Neuronal stem cell (in vitro differentiated cells): Measurements from ENCODE around the gene PDPR.

ENCODE experiments used
- DNase-seq: peaks from one replicate; pipeline ENCODE4 v3.0.0-alpha.2; 2013; ENCODE audit warnings: low spot score
- H2AFZ ChIP-seq: one replicate; pipeline ENCODE4 v1.6.1; 2013; ENCODE audit warnings: mild to moderate bottlenecking, low read length, inconsistent platforms
- H2AK5ac ChIP-seq: 2 replicates; pipeline ENCODE4 v1.6.1; 2013; ENCODE audit warnings: low read depth, mild to moderate bottlenecking, inconsistent platforms, low read length, moderate library complexity, mixed read lengths
- H2BK120ac ChIP-seq: 2 replicates; pipeline ENCODE4 v1.6.1; 2013; ENCODE audit warnings: low read depth, mild to moderate bottlenecking, inconsistent platforms, low read length, moderate library complexity, mixed read lengths
- H2BK12ac ChIP-seq: one replicate; pipeline ENCODE4 v1.6.1; 2013; ENCODE audit warnings: low read length, inconsistent platforms
- H2BK15ac ChIP-seq: 2 replicates; pipeline ENCODE4 v1.6.1; 2013; ENCODE audit warnings: mild to moderate bottlenecking, low read length, inconsistent platforms, mixed read lengths
- H2BK5ac ChIP-seq: one replicate; pipeline ENCODE4 v1.6.1; 2013; ENCODE audit warnings: inconsistent platforms, mild to moderate bottlenecking, low read length, moderate library complexity
- H3K14ac ChIP-seq: one replicate; pipeline ENCODE4 v1.6.1; 2013; ENCODE audit warnings: low read length, inconsistent platforms
- H3K18ac ChIP-seq: 2 replicates; pipeline ENCODE4 v1.6.1; 2013; ENCODE audit warnings: low read length, inconsistent platforms
- H3K23ac ChIP-seq: 2 replicates; pipeline ENCODE4 v1.6.1; 2013; ENCODE audit warnings: low read depth, mild to moderate bottlenecking, mixed read lengths, low read length, inconsistent platforms; ENCODE audit not compliant: poor library complexity
- H3K27ac ChIP-seq: replicated peaks from 3 replicates; pipeline ENCODE4 v1.5.1; 2013; ENCODE audit warnings: low read length, inconsistent platforms
- H3K27me3 ChIP-seq, 3 experiments: 2 replicates each; pipeline ENCODE4 v1.6.1; 2013; ENCODE audit warnings: low read length in 3 of 3, mild to moderate bottlenecking in 2 of 3, inconsistent platforms in 1 of 3, low read depth in 1 of 3, mixed read lengths in 1 of 3, moderate library complexity in 1 of 3; ENCODE audit not compliant: control insufficient read depth in 3 of 3, insufficient read depth in 3 of 3
- H3K36me3 ChIP-seq, 2 donors: replicated peaks in 1 of 2; 2 replicates each; pipeline ENCODE4 v1.6.1; 2013; ENCODE audit warnings: low read length in 2 of 2; ENCODE audit not compliant: control insufficient read depth in 2 of 2, insufficient read depth in 2 of 2
- H3K4ac ChIP-seq: 2 replicates; pipeline ENCODE4 v1.6.1; 2013; ENCODE audit warnings: inconsistent platforms, mild to moderate bottlenecking, low read length, moderate library complexity
- H3K4me1 ChIP-seq, 2 donors: 1 replicate in 1 of 2; 2 replicates in 1 of 2; pipeline ENCODE4 v1.6.1; 2013; ENCODE audit warnings: low read length in 2 of 2, low read depth in 1 of 2; ENCODE audit not compliant: control insufficient read depth in 2 of 2, insufficient read depth in 1 of 2
- H3K4me2 ChIP-seq: one replicate; pipeline ENCODE4 v1.6.1; 2013; ENCODE audit warnings: mild to moderate bottlenecking, low read length, inconsistent platforms; ENCODE audit not compliant: insufficient read depth, poor library complexity, severe bottlenecking
- H3K4me3 ChIP-seq, 2 donors: 2 replicates each; pipeline ENCODE4 v1.5.1; 2013; ENCODE audit warnings: low read length in 2 of 2, mild to moderate bottlenecking in 2 of 2, inconsistent platforms in 1 of 2, moderate library complexity in 1 of 2
- H3K79me1 ChIP-seq: one replicate; pipeline ENCODE4 v1.6.1; 2013; ENCODE audit warnings: low read depth, mild to moderate bottlenecking, inconsistent platforms, low read length, moderate library complexity
- H3K9ac ChIP-seq: one replicate; pipeline ENCODE4 v1.6.1; 2013; ENCODE audit warnings: mild to moderate bottlenecking, low read depth, low read length, inconsistent platforms; ENCODE audit not compliant: poor library complexity
- H3K9me3 ChIP-seq, 2 donors: replicated peaks in 1 of 2; 2 replicates each; pipeline versions ENCODE3 to v1.6.1; 2013; ENCODE audit warnings: low read length in 2 of 2, mild to moderate bottlenecking in 2 of 2, inconsistent platforms in 1 of 2, low read depth in 1 of 2, mixed read lengths in 1 of 2, moderate library complexity in 1 of 2; ENCODE audit not compliant: control insufficient read depth in 2 of 2, insufficient read depth in 1 of 2
- H4K8ac ChIP-seq: one replicate; pipeline ENCODE4 v1.6.1; 2013; ENCODE audit warnings: low read depth, mild to moderate bottlenecking, inconsistent platforms, low read length, moderate library complexity
- H4K91ac ChIP-seq: one replicate; pipeline ENCODE4 v1.6.1; 2013; ENCODE audit warnings: low read length, low read depth, mild to moderate bottlenecking, inconsistent platforms; ENCODE audit not compliant: poor library complexity
- WGBS, 2 donors: extraction: QIAGEN DNeasy Blood & Tissue Kit; methylation state at CpG; one replicate each; pipeline ENCODE4 v1.1.7; 2013; ENCODE audit warnings: missing lambda C conversion rate in 2 of 2, mixed read lengths in 1 of 2; ENCODE audit not compliant: insufficient read length in 2 of 2, insufficient replicate concordance in 1 of 2; ENCODE audit errors: extremely low coverage in 2 of 2; 5-methylcytosine and 5-hydroxymethylcytosine counted together

Gene PDPR

GRCh38 chr16:70157105-70157476, 43.0 kb downstream of the PDPR start:
- H3K9ac ChIP-seq: no peak overlapping the region
- no peak overlapping the region for H4K91ac ChIP-seq
- no peaks in the 10 kb centered on the region for H3K9me3 ChIP-seq
- H3K4me1 ChIP-seq: no peaks in the 10 kb centered on the region
- H4K8ac ChIP-seq: no peak overlapping the region
- no CpG with 5 or more reads among the region's 11 CpGs for WGBS, 2 donors
- H2AK5ac ChIP-seq: no peak overlapping the region
- no peak overlapping the region for H2BK15ac ChIP-seq
- H3K4me3 ChIP-seq: no peak overlapping the region
- no peak for DNase-seq
- H3K79me1 ChIP-seq: no peaks in the 10 kb centered on the region
- H3K36me3 ChIP-seq: peaks cover 47 to 97% of the 10 kb centered on the region in 2 donors
- H3K4ac ChIP-seq: no peak overlapping the region
- no peak overlapping the region for H2AFZ ChIP-seq
- H2BK12ac ChIP-seq: no peak overlapping the region
- no peak overlapping the region for H3K18ac ChIP-seq
- H3K27ac ChIP-seq: no peak overlapping the region
- H3K23ac ChIP-seq: no peak overlapping the region
- no peak overlapping the region for H3K14ac ChIP-seq
- H3K4me2 ChIP-seq: no peak overlapping the region
- no peak overlapping the region for H2BK5ac ChIP-seq
- no peaks in the 10 kb centered on the region for H3K27me3 ChIP-seq
- no peak overlapping the region for H2BK120ac ChIP-seq

GRCh38 chr16:70157477-70158260, 43.5 kb downstream of the PDPR start:
- Histone ChIP-seq H3K36me3 (peaks cover 49 to 97% of the 10 kb centered on the region in 2 donors), H2BK5ac (no peak overlapping the region), H3K18ac (no peak overlapping the region), H3K4ac (no peak overlapping the region), H2BK120ac (no peak overlapping the region), H3K4me2 (no peak overlapping the region), H3K27ac (no peak overlapping the region), H3K9ac (no peak overlapping the region), H3K79me1 (no peaks in the 10 kb centered on the region), H3K23ac (no peak overlapping the region), H2BK15ac (no peak overlapping the region), H2AFZ (no peak overlapping the region), H3K27me3 (no peaks in the 10 kb centered on the region), H4K91ac (no peak overlapping the region), H4K8ac (no peak overlapping the region), H3K4me1 (peaks cover 0 to 2% of the 10 kb centered on the region in 2 donors), H3K14ac (no peak overlapping the region), H3K9me3 (no peaks in the 10 kb centered on the region), H3K4me3 (no peak overlapping the region), H2AK5ac (no peak overlapping the region), H2BK12ac (no peak overlapping the region)
- DNase-seq: no peak
- WGBS, 2 donors: no CpG with 5 or more reads among the region's 8 CpGs

GRCh38 chr16:70158261-70158939, 44.3 kb downstream of the PDPR start:
- no peak overlapping the region for H3K4me3 ChIP-seq
- no peak overlapping the region for H4K8ac ChIP-seq
- H3K36me3 ChIP-seq: peaks cover 45 to 92% of the 10 kb centered on the region in 2 donors
- no peak overlapping the region for H4K91ac ChIP-seq
- no peak overlapping the region for H3K27ac ChIP-seq
- H2AFZ ChIP-seq: no peak overlapping the region
- no peaks in the 10 kb centered on the region for H3K27me3 ChIP-seq
- no peak overlapping the region for H3K18ac ChIP-seq
- no peak overlapping the region for H3K4me2 ChIP-seq
- no peak overlapping the region for H3K9ac ChIP-seq
- H2BK5ac ChIP-seq: no peak overlapping the region
- whole genome bisulfite sequencing, 2 donors: no CpG with 5 or more reads among the region's 7 CpGs
- H2AK5ac ChIP-seq: no peak overlapping the region
- H3K79me1 ChIP-seq: no peaks in the 10 kb centered on the region
- H2BK12ac ChIP-seq: no peak overlapping the region
- no peak overlapping the region for H3K23ac ChIP-seq
- no peak overlapping the region for H3K14ac ChIP-seq
- H3K4ac ChIP-seq: no peak overlapping the region
- no peak overlapping the region for H2BK15ac ChIP-seq
- no peak for DNase-seq
- peaks cover 0 to 2% of the 10 kb centered on the region in 2 donors for H3K4me1 ChIP-seq
- no peaks in the 10 kb centered on the region for H3K9me3 ChIP-seq
- H2BK120ac ChIP-seq: no peak overlapping the region
